Endothelial cell of umbilical vein (primary cell): ENCODE data around the gene CYP19A1. TPM values are rescaled to one million over a fixed set of nuclear protein-coding genes. Genes with fewer than 3 reads are reported as not detected.

Experiments
- BruUV-seq: library from RNA; stranded (reverse); fragments of 400-500 nt; replicated peaks from 2 replicates; lab custom pipeline; 2021; lab: Mats Ljungman, UMichigan
- CTCF ChIA-PET: fragments of 300-600, 350-600 bp; sonication (Branson Sonifier 250); formaldehyde crosslinking; loops from one replicate; lab custom pipeline; 2021; ENCODE audit warnings: antibody characterized with exemption, inconsistent platforms; lab: Charles Lee
- POLR2A ChIA-PET: fragments of 300-600, 350-600 bp; sonication (Branson Sonifier 250); formaldehyde crosslinking; loops from one replicate; lab custom pipeline; 2021; ENCODE audit warnings: antibody characterized with exemption, inconsistent platforms; lab: Charles Lee
- DNase-seq: peaks from one replicate; pipeline ENCODE4 v3.0.0-alpha.2; 2011; ENCODE audit warnings: low read depth, low spot score
- FAIRE-seq: peaks from 2 replicates; lab custom pipeline; 2011; peaks lifted over from hg19 to GRCh38; lab: Jason Lieb, UNC
- H2AFZ ChIP-seq: 2 replicates; pipeline ENCODE4 v1.6.0; 2012; ENCODE audit warnings: low read depth, low read length, control low read depth, inconsistent platforms
- H3K27ac ChIP-seq: 2 replicates; pipeline ENCODE4 v1.5.1; 2011; ENCODE audit warnings: low read depth, mild to moderate bottlenecking, control low read depth, low read length, moderate library complexity; ENCODE audit not compliant: insufficient read depth
- H3K27me3 ChIP-seq, 2 experiments: 2 replicates each; pipeline versions ENCODE4 v1.6.0 to v1.6.1; 2011; ENCODE audit warnings: low read length in 2 of 2, mixed read lengths in 1 of 2; ENCODE audit not compliant: control insufficient read depth in 2 of 2, insufficient read depth in 2 of 2
- H3K36me3 ChIP-seq, 2 experiments: 2 replicates in 1 of 2; 3 replicates in 1 of 2; pipeline ENCODE4 v1.5.1; 2011; ENCODE audit warnings: low read length in 2 of 2, mild to moderate bottlenecking in 1 of 2, moderate library complexity in 1 of 2; ENCODE audit not compliant: control insufficient read depth in 2 of 2, insufficient read depth in 2 of 2; ENCODE audit errors: extremely low read depth in 1 of 2
- H3K4me1 ChIP-seq: 3 replicates; pipeline ENCODE4 v1.5.1; 2011; ENCODE audit warnings: mild to moderate bottlenecking, low read length; ENCODE audit not compliant: control insufficient read depth, insufficient read depth; ENCODE audit errors: extremely low read depth
- H3K4me2 ChIP-seq: 2 replicates; pipeline ENCODE4 v1.6.1; 2011; ENCODE audit warnings: low read length, control low read depth, mixed read lengths; ENCODE audit not compliant: insufficient read depth
- H3K4me3 ChIP-seq, 3 experiments: fragments of 200-600 bp in 1 of 3; sonication (generic), shearing (Covaris generic) in 1 of 3; replicated peaks in 1 of 3; 2 replicates each; pipeline ENCODE4 v1.5.1; 2011 to 2016; ENCODE audit warnings: control low read depth in 3 of 3, low read length in 3 of 3, mild to moderate bottlenecking in 2 of 3, inconsistent platforms in 1 of 3, low read depth in 1 of 3, moderate library complexity in 1 of 3; ENCODE audit not compliant: insufficient read depth in 1 of 3
- H3K79me2 ChIP-seq: 2 replicates; pipeline ENCODE4 v1.6.0; 2012; ENCODE audit warnings: low read length, inconsistent platforms; ENCODE audit not compliant: control insufficient read depth, insufficient read depth
- H3K9ac ChIP-seq: replicated peaks from 2 replicates; pipeline ENCODE3; 2011; ENCODE audit warnings: low read length, control low read depth; ENCODE audit not compliant: insufficient read depth; ENCODE audit errors: extremely low read depth
- H3K9me1 ChIP-seq: replicated peaks from 3 replicates; pipeline ENCODE4 v1.6.0; 2011; ENCODE audit warnings: mild to moderate bottlenecking, low read length; ENCODE audit not compliant: control insufficient read depth, insufficient read depth; ENCODE audit errors: extremely low read depth
- H3K9me3 ChIP-seq: replicated peaks from 2 replicates; pipeline ENCODE4 v1.5.1; 2012; ENCODE audit warnings: low read length, inconsistent platforms; ENCODE audit not compliant: control insufficient read depth, insufficient read depth
- H4K20me1 ChIP-seq: replicated peaks from 2 replicates; pipeline ENCODE3; 2011; ENCODE audit warnings: mild to moderate bottlenecking, low read length; ENCODE audit not compliant: control insufficient read depth, insufficient read depth; ENCODE audit errors: extremely low read depth
- CTCF ChIP-seq, 2 donors: IDR thresholded peaks; 1 replicate in 1 of 2; 2 replicates in 1 of 2; pipeline ENCODE4 v1.5.1; 2011; ENCODE audit warnings: low read length in 2 of 2, mild to moderate bottlenecking in 2 of 2, moderate library complexity in 2 of 2, control low read depth in 1 of 2, inconsistent platforms in 1 of 2, low read depth in 1 of 2; ENCODE audit not compliant: insufficient read depth in 1 of 2; ENCODE audit errors: extremely low read depth in 1 of 2
- EZH2 ChIP-seq: IDR thresholded peaks from 2 replicates; pipeline ENCODE4 v1.6.1; 2012; ENCODE audit warnings: borderline replicate concordance, low read depth, mild to moderate bottlenecking, moderate library complexity, low read length, inconsistent platforms; ENCODE audit not compliant: severe bottlenecking
- FOS ChIP-seq: IDR thresholded peaks from 2 replicates; pipeline ENCODE4 v1.6.1; 2011; ENCODE audit warnings: mild to moderate bottlenecking, low read length, moderate library complexity, borderline replicate concordance; ENCODE audit not compliant: insufficient read depth
- GATA2 ChIP-seq: IDR thresholded peaks from 2 replicates; pipeline ENCODE4 v1.7.0; 2011; ENCODE audit warnings: low read depth, mild to moderate bottlenecking, moderate library complexity, mixed read lengths, low read length; ENCODE audit not compliant: insufficient read length, insufficient read depth
- JUN ChIP-seq: IDR thresholded peaks from 2 replicates; pipeline ENCODE4 v1.6.1; 2011; ENCODE audit warnings: borderline replicate concordance, low read depth; ENCODE audit not compliant: insufficient read length, insufficient read depth
- MAX ChIP-seq: IDR thresholded peaks from 2 replicates; pipeline ENCODE4 v1.6.1; 2011; ENCODE audit not compliant: insufficient read depth, insufficient read length
- MYC ChIP-seq: IDR thresholded peaks from one replicate; pipeline ENCODE4 v1.6.1; 2011; ENCODE audit warnings: mild to moderate bottlenecking, low read depth, low read length
- POLR2A ChIP-seq: IDR thresholded peaks from 2 replicates; pipeline ENCODE4 v1.6.1; 2012; ENCODE audit warnings: low read depth, mild to moderate bottlenecking, control low read depth, low read length
- POLR2AphosphoS5 ChIP-seq: IDR thresholded peaks from 2 replicates; pipeline ENCODE4 v1.6.1; 2012; ENCODE audit warnings: low read depth, mild to moderate bottlenecking, control low read depth, low read length, moderate library complexity; ENCODE audit not compliant: insufficient read depth
- dilution Hi-C: fragments of 300-500 bp; cut with MboI; formaldehyde crosslinking; loops from one replicate; pipeline ENCODE4 v1.15.0; 2019; ENCODE audit warnings: low sequenced_read_pairs; ENCODE audit not compliant: extremely low pct_ligation_motif_present
- intact Hi-C: fragments of 100-400 bp; cut with micrococcal nuclease; formaldehyde crosslinking; loops from one replicate; pipeline ENCODE4 v1.10.0; 2022
- polyA plus RNA-seq, 4 experiments: library from polyadenylated mRNA; depleted of rRNA in 3 of 4; stranded (reverse) in 3 of 4; unstranded in 1 of 4; fragments of >200 nt; gene quantifications; 2 replicates each; pipeline versions ENCODE4 v1.2.1 to v1.2.3, GENCODE V29; 2011 to 2012; ENCODE audit warnings: missing spikeins in 1 of 4
- total RNA-seq: library from RNA; stranded (reverse); gene quantifications from 2 replicates; pipeline ENCODE4 v1.2.3, GENCODE V29; 2021

The CYP19A1 gene
- total and polyA plus RNA-seq, 2 donors (not counting 3 experiments of a cell fraction or from before 2014, with no cell fraction given): not detected

DNA sequence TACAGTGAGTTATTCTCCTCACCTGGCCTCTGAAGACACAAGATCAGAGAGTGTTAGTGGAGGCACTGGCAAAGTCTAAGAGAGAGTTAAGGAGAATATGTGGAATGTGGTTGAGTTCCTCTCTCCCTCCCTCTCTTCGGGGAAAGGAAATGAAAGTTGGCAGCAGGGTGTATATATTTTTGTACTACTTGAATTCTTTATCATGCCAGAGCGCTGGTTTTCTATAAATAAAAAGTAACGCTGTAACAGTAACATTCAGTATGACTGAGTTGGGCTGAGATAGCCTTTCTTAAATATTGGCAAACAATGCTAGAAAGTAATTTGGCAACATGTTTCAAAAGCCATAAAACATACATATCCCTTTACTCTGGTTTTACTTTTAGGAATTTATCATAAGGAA, 166.2 kb downstream of the CYP19A1 start:
- peak; percentile 50 for DNase-seq
- Histone ChIP-seq H3K4me2 (peak overlapping the region; percentile 49), H3K9ac (no peak overlapping the region), H4K20me1 (no peaks in the 10 kb centered on the region), H3K27ac (no peak overlapping the region), H3K4me1 (peaks cover 8% of the 10 kb centered on the region), H3K27me3 (peaks cover 5% of the 10 kb centered on the region in 2 experiments), H3K79me2 (no peaks in the 10 kb centered on the region), H3K9me3 (no peaks in the 10 kb centered on the region), H2AFZ (peak overlapping the region; percentile 75), H3K4me3 (no peak overlapping the region), H3K9me1 (no peaks in the 10 kb centered on the region), H3K36me3 (no peaks in the 10 kb centered on the region)
- ChIA-PET CTCF (interaction anchor here (1.1 to 3.5 kb wide), 7 partner anchors 9 to 230 kb away, joined by 3 to 47 read pairs (median 4); no protein-coding TSS in a partner anchor), POLR2A (interaction anchor here (1.0 kb wide), 1 partner anchor 9 kb away, joined by 3 read pairs; no protein-coding TSS in a partner anchor)
- dilution Hi-C loops: no loop called here
- no peak for TF ChIP-seq MYC
- TF ChIP-seq POLR2A: no peak
- no peak for TF ChIP-seq EZH2
- no peak for TF ChIP-seq GATA2
- TF ChIP-seq CTCF (IDR thresholded peaks at IDR 0.05; ENCODE audit: extremely low read depth in 1 of 2, insufficient read depth in 1 of 2, low read depth in 1 of 2, low read length in 2 of 2): no peak
- no peak for TF ChIP-seq JUN
- TF ChIP-seq MAX: no peak
- no peak for TF ChIP-seq FOS
- TF ChIP-seq POLR2AphosphoS5: no peak
- BruUV-seq: no TSS peak
- FAIRE-seq: peak; percentile 31
- intact Hi-C loops: no loop called here
